ENCODE results near the gene PTPRF.
"Not testable (repeated sequence)": the region's sequence is repeated elsewhere in the genome, so short reads cannot be mapped to it uniquely, and the experiment has no call there.

Gene PTPRF

DNA sequence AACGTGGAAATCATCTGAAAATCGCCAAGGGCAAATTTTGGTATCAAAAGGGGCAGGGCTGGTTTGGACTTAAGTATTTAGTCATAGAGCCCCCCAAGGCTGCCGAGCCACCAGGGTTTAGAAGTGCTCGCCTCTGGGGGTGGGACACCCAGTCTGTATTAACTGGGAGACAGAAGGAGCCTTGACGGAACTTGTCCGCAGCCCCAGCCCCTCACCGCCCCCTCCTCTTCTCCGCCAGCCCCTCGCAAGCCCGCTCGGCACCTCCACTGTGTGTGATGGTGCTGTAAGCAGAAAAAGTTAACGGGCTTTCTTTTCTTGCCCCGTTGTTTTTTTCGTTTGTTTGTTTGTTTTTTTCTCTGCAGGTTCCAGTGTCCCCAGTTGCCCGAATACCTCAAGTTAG lies 81.7 kb downstream of the PTPRF start:
- DNase-seq, result no peak

DNA sequence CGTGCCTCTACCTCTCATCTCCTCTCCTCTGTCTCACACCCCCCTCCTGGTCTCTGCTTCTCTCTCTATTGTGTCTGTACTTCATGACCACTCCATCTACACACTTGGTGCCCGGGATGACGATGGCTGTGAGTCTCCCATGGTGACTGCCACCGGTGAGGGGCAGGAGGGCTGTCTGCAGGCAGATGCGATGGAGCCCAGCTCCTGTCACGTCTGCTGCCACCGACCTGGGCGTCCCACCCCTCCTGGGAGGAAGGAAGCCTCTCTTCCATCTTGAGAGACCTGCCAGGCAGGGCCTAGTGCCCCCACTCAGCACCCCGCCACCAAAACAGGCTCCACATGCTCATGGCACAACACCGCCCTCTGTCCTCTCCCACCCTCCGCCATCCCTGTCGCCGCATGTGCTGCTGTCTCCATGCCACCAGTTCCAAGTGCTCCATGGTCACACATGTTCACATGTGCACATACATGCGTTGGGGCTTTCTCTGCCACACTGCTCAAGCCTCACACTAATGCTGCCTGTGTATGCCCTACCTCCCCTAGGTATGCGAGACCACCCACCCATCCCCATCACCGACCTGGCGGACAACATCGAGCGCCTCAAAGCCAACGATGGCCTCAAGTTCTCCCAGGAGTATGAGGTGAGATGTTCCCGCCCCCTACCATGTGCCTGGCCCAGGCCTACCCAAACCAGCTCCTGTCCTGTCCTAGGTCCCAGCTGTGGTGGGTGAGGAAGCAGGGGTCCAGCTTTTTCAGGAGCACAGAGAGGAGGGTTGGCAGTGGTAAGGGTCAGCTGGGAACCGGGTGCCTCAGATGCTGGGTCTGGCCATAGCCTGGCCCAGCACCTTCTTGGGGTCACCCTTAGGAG lies 82.6 kb downstream of the PTPRF start:
- no peak for DNase-seq

DNA sequence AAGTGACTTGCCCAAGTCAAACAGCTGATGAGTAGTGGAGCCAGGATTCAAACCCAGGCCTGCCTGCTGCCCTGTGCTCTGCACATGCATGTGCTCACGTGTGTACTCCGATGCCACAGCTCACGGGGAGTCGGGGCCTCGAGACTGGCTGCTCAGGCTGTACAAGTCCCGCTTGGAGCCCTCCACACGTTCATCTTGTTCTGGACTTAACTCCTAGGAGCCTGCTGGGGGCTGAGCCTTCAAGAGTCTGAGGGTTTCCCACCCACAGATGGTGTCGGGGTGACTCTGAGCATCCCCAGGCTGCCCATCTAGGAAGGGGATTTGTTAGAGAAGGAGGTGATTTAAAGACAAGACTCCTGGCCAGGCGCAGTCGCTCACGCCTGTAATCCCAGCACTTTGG lies 83.5 kb downstream of the PTPRF start:
- DNase-seq, result no peak

DNA sequence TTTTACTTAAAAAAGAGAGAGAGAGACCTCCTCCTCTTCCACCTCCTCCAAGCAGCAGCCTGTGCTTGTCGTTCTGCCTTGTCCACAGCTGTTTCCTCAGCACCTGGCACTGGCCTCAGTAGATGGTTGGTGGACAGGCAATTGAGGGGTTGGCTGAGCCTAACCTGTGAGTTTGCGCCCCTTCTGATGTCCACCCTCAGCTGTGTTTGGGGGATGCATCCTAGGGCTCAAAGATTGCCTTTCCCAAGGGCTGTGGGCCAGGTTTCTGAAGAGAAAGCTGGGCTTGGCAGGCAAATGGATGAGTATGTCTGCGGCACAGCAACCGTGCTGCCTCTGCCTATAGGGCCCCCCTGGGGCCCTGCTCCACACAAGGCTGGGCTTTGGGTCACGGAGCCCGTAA lies 84.2 kb downstream of the PTPRF start:
- no peak for DNase-seq

DNA sequence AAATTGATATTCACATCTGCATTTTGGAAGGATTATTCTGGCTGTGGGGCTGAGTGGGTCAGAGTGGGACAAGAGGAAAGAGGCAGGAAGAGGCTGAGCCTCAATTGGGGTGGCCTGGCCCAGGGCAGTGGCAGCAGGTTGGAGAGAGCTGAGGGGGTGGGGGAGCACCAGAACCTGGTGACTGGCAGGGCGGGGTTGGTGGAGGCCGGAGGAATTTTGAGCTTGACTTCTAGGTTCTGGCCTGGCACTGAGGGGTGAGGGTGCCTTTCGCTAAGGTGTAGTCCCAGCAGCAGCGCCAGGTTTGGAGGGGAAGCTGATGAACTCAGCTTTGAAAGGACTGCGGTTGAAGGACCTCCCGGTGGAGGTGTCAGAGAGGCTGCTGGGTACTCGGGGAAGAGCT lies 85.7 kb downstream of the PTPRF start:
- DNase-seq, result no peak

DNA sequence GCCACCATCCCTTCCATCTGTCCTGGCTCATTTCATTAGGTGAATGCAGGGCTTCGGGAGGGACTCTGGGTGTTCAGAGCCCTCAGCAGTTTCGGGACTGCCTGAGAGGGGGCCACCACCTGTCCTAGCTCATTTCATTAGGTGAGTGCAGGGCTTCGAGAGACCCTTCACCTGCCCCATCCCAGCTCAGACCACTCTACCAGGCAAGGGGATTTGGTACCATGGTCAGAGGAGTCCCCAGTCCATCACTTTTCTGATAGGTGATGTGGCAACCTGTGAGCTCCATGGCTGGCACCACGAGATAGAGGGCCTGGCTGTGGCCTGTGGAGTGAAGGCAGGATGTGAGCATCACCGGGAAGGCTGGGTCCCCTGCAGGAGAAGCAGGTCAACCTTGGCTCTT lies 86.3 kb downstream of the PTPRF start:
- no peak for DNase-seq

DNA sequence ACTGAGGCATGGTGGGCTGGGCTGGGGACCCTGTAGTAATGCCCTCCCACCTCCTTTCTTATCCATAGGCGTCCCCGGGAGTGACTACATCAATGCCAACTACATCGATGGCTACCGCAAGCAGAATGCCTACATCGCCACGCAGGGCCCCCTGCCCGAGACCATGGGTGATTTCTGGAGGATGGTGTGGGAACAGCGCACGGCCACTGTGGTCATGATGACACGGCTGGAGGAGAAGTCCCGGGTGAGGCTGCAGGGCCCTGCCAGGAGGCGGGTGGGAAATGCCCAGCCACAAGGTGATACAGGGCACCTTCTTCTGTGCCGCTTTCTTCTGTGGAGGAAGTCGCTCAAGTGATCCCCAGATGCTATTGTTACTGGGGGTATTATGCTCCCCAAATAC lies 87.0 kb downstream of the PTPRF start:
- no peak for DNase-seq

DNA sequence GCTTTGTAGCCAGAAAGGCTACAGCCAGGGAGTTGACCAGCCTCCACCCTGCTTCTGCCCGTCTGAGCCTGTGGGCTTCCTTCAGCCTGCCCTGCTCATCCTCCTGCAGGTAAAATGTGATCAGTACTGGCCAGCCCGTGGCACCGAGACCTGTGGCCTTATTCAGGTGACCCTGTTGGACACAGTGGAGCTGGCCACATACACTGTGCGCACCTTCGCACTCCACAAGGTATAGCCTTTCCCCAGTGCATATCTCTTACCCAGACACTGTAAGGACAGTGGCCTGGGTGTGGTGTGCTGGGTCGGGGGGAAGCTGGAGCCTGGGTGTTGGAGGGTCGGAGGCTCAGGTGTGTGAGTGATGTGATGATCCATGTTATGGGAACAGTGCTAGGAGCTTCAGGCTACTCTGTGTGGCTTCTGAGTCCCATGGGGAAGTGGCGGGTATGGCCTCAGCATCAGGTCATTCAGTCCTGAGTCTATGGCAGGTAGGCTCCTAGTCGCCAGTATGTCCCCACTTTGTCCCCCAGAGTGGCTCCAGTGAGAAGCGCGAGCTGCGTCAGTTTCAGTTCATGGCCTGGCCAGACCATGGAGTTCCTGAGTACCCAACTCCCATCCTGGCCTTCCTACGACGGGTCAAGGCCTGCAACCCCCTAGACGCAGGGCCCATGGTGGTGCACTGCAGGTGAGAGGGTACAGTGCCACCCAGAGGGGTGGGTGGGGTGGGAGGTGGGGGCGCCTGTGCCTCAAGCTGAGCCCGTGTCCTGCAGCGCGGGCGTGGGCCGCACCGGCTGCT lies 88.0 kb downstream of the PTPRF start:
- DNase-seq, result no peak

DNA sequence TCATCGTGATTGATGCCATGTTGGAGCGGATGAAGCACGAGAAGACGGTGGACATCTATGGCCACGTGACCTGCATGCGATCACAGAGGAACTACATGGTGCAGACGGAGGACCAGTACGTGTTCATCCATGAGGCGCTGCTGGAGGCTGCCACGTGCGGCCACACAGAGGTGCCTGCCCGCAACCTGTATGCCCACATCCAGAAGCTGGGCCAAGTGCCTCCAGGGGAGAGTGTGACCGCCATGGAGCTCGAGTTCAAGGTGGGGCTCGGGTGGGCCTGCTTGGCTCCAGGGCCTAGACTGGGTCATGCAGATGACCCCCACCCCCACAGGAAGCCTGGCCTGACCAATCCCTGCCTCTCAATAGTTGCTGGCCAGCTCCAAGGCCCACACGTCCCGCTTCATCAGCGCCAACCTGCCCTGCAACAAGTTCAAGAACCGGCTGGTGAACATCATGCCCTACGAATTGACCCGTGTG lies 88.7 kb downstream of the PTPRF start:
- DNase-seq, result no peak

DNA sequence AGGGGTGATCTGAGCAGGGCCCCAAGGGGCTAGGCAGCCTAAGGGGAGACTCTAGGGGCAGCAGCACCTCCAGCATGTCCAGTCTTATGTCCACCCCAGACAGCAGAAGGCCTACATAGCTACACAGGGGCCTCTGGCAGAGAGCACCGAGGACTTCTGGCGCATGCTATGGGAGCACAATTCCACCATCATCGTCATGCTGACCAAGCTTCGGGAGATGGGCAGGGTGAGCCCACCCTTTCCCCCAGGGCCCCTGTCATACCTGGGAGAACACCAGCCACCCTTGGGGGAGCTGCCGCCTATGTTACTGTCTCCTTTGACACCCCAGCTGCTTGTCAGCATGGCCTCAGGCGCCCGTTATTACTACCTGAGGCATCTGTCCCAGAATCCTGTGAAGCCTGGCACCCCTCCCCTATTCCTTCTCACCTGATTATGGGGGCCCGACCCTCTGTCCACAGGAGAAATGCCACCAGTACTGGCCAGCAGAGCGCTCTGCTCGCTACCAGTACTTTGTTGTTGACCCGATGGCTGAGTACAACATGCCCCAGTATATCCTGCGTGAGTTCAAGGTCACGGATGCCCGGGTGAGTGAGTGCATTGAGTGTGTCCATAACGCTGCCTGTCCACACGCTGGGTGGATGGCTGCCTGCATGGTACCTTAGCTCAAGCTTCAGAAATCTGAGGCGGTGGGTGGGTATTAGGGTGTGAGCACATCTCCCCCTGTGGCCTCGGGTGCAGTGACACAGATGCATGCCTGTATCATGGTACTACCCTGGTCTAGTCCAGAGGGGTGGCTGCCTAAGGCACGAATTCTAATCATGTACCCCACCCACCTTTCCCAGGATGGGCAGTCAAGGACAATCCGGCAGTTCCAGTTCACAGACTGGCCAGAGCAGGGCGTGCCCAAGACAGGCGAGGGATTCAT lies 89.6 kb downstream of the PTPRF start:
- no peak for DNase-seq

DNA sequence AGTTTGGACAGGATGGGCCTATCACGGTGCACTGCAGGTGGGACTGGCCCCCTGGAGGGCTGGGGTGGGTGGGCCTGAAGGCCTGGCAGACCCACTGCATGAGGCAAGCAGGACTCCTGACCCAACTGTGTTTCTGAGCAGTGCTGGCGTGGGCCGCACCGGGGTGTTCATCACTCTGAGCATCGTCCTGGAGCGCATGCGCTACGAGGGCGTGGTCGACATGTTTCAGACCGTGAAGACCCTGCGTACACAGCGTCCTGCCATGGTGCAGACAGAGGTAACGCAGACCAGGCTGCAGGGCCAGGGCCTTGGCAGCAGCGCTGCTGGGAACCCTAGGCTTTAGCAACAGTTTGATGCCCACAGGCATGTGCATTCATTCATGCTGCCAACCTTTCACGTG lies 90.3 kb downstream of the PTPRF start:
- DNase-seq, result no peak

DNA sequence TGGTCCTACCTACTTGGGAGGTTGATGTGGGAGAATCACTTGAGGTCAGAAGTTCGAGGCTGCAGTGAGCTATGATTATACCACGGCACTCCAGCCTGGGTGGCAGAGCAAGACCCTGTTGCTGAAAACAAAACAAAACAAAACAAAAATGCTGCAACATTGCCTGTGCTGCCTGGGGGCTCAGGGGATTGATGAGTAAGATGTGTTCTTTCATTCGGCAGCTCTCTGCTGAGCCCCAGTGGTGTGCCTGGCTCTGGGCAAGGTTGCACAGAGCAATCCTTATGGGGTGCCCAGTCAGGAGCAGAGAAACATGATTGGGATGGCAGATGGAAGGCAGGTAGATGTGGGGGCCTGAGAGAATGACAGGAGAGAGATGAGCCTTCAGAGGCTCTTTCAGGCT lies 90.7 kb downstream of the PTPRF start:
- no peak for DNase-seq

DNA sequence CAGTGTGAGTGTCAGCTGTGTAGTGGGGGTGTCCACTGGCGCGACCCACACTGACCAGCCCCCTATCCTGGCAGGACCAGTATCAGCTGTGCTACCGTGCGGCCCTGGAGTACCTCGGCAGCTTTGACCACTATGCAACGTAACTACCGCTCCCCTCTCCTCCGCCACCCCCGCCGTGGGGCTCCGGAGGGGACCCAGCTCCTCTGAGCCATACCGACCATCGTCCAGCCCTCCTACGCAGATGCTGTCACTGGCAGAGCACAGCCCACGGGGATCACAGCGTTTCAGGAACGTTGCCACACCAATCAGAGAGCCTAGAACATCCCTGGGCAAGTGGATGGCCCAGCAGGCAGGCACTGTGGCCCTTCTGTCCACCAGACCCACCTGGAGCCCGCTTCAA lies 91.2 kb downstream of the PTPRF start:
- no peak for DNase-seq

DNA sequence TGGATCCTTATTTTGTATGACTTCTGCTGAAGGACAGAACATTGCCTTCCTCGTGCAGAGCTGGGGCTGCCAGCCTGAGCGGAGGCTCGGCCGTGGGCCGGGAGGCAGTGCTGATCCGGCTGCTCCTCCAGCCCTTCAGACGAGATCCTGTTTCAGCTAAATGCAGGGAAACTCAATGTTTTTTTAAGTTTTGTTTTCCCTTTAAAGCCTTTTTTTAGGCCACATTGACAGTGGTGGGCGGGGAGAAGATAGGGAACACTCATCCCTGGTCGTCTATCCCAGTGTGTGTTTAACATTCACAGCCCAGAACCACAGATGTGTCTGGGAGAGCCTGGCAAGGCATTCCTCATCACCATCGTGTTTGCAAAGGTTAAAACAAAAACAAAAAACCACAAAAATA lies 91.8 kb downstream of the PTPRF start:
- DNase-seq, result peak; percentile 33

DNA sequence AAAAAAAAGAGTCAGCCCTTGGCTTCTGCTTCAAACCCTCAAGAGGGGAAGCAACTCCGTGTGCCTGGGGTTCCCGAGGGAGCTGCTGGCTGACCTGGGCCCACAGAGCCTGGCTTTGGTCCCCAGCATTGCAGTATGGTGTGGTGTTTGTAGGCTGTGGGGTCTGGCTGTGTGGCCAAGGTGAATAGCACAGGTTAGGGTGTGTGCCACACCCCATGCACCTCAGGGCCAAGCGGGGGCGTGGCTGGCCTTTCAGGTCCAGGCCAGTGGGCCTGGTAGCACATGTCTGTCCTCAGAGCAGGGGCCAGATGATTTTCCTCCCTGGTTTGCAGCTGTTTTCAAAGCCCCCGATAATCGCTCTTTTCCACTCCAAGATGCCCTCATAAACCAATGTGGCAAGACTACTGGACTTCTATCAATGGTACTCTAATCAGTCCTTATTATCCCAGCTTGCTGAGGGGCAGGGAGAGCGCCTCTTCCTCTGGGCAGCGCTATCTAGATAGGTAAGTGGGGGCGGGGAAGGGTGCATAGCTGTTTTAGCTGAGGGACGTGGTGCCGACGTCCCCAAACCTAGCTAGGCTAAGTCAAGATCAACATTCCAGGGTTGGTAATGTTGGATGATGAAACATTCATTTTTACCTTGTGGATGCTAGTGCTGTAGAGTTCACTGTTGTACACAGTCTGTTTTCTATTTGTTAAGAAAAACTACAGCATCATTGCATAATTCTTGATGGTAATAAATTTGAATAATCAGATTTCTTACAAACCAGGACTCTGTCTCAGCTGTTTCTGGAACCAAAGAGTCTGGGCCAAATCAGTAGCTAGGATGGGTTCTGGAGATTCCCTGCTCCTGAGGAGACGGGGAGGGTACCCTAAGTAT lies 92.5 kb downstream of the PTPRF start:
- DNase-seq, result no peak

DNA sequence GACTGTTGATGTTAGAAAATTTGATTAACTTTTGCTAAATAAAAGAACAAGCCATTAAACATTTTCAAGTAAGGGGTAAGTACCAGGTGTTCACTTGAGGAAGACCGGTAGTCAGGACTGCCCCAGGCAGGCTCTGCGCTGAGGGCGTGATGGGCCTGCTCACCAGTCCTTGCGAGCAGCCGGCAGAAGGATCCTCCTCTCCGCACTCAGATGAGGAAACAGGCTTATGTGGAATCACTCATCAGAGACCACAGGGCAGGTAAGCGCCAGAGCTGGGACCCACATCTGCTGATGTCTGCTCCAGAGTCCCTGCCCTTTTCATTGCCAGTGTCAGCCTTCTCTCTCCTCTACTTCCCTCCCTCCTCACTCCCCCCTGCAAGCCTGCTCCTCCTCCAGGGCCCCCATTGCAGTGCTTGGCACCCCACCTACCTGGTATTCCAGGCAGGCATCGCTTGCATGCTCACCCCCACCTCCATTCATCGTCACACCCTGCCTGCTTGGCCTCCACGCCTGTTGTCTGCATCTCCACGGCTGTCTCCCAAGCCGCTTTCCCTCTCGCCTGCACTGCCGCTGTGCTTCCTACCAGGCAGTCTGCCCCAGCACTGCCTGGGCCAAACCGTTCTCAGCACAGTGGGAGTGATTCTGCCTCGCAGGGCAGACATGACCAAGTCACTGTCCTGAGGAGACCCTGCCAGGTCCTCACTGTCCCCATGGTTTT lies 94.5 kb downstream of the PTPRF start:
- DNase-seq, result no peak

DNA sequence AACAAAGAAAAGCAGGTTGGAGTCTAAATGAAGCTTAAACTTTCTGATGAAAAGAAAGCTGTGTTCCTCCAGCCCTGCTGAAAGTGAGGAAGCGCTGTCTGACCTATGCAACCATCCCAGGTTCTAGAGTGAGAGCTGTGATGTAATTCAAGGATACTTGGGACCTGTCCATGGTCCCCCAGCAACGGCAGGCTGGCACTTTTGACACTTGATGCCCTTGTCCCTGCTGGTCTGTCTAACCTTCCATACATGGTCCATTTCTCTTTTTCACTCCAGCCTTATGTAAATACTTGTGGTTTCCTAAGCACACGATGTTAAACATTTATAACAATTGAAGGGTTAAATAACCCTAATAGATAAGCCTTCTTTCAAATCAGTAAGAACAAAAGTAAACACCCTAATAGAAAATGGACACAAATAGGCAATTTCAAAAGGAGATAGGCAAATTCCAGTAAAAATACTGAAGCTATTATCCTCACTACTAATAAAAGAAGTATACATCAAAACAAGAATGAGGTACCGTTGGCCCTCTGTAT lies 101.5 kb downstream of the PTPRF start:
- DNase-seq, result no peak

DNA sequence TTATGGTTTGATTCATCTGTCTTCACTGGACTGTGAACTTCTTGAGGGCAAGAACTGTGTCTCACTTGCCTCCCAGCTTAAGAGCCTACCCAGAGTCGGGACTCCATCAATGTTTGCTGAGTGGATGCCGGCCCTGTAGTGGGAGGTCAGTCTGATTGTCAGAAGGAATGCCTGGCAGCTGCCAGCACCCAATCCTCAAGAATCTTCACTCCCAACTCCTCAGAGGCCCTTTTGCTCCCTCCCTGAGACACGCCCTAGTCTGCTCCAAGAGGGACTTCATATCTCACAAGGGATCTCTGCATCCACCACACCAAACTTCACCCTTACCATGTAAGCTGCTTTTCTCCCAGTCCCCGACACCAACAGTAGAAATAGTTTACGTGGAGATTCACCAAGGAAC lies 104.0 kb downstream of the PTPRF start:
- DNase-seq, result no peak

DNA sequence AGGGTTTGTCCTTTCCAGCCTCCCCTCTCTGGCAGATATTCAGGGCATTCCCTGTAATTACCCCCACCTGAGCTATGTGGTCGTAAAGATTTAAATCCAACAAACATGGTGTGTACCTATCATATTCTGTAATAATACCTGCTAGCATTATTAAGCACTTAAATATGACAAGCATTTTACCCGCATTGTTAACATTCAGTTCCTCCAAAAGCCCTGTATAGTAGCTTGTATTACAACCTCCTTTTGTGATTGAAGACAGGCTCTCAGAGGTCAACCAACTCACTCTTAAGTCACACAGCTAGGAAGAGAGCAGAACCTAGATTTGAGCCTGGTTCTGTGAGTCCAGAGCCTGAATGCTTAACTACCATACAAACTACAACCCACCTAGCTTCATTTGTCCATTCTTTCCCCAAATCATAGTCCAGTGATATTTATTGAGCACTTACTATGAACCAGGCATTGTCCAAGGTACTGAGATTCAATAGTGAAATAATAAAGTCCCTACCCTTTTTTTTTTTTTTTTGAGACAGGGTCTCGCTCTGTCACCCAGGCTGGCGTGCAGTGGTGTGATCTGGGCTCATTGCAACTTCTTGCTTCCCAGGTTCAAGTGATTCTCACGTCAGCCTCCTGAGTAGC lies 105.4 kb downstream of the PTPRF start:
- DNase-seq, result no peak

DNA sequence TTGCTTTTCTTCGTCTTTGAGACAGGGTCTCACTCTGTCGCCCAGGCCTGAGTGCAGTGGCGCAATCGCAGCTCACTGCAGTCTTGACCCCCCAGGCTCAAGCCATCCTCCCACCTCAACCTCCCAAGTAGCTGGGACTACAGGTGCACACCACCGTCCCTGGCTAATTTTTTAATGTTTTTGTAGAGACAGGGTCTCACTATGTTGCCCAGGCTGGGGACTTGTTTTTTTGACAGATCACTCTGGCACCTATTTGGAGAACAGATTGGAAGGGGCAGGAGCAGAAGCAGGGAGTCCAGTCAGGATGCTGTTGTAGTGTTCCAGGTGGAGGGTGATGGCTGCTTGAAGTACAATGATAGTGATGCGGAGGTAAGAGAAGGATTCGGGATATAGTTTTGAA lies 106.6 kb downstream of the PTPRF start:
- DNase-seq, result no peak

DNA sequence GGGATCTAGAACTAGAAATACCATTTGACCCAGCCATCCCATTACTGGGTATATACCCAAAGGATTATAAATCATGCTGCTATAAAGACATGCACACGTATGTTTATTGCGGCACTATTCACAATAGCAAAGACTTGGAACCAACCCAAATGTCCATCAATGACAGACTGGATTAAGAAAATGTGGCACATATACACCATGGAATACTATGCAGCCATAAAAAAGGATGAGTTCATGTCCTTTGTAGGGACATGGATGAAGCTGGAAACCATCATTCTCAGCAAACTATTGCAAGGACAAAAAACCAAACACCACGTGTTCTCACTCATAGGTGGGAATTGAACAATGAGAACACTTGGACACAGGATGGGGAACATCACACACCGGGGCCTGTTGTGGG lies 107.7 kb downstream of the PTPRF start:
- not testable (repeated sequence) for DNase-seq

All from eye (tissue), 1 donor.